Fibroblast of lung (primary cell): Measurements from ENCODE around the gene ATG5. TPM values are rescaled to one million over a fixed set of nuclear protein-coding genes. Genes with fewer than 3 reads are reported as not detected.

ENCODE experiments used
- DNase-seq, 2 donors: peaks; one replicate each; pipeline versions ENCODE4 v3.0.0 to v3.0.0-alpha.2; 2010; ENCODE audit warnings: low read depth in 2 of 2
- H2AFZ ChIP-seq: 2 replicates; pipeline ENCODE4 v1.5.1; 2012; ENCODE audit warnings: low read length, control low read depth, inconsistent platforms
- H3K27ac ChIP-seq: 2 replicates; pipeline ENCODE4 v1.5.1; 2011; ENCODE audit warnings: low read length, control low read depth; ENCODE audit not compliant: insufficient read depth
- H3K27me3 ChIP-seq: 2 replicates; pipeline ENCODE4 v1.5.1; 2011; ENCODE audit warnings: mild to moderate bottlenecking, low read length; ENCODE audit not compliant: control insufficient read depth, insufficient read depth
- H3K36me3 ChIP-seq: 2 replicates; pipeline ENCODE4 v1.5.1; 2011; ENCODE audit warnings: low read length; ENCODE audit not compliant: control insufficient read depth, insufficient read depth
- H3K4me1 ChIP-seq: 2 replicates; pipeline ENCODE4 v1.5.1; 2011; ENCODE audit warnings: low read length; ENCODE audit not compliant: control insufficient read depth, insufficient read depth; ENCODE audit errors: extremely low read depth
- H3K4me2 ChIP-seq: 2 replicates; pipeline ENCODE4 v1.5.1; 2011; ENCODE audit warnings: low read length, control low read depth; ENCODE audit not compliant: insufficient read depth; ENCODE audit errors: extremely low read depth
- H3K4me3 ChIP-seq, 4 experiments: fragments of 200-600 bp in 1 of 4; sonication (generic) in 1 of 4; replicated peaks in 1 of 4; 2 replicates each; pipeline ENCODE4 v1.5.1; 2011 to 2016; ENCODE audit warnings: low read length in 4 of 4, low read depth in 3 of 4, mild to moderate bottlenecking in 3 of 4, control low read depth in 2 of 4, inconsistent platforms in 1 of 4, mixed read lengths in 1 of 4; ENCODE audit not compliant: insufficient read depth in 1 of 4; ENCODE audit errors: control extremely low read depth in 1 of 4
- H3K79me2 ChIP-seq: 2 replicates; pipeline ENCODE4 v1.5.1; 2012; ENCODE audit warnings: mild to moderate bottlenecking, low read length, inconsistent platforms; ENCODE audit not compliant: control insufficient read depth, insufficient read depth
- H3K9ac ChIP-seq: 2 replicates; pipeline ENCODE4 v1.5.1; 2011; ENCODE audit warnings: mild to moderate bottlenecking, low read length, control low read depth; ENCODE audit not compliant: insufficient read depth
- H3K9me3 ChIP-seq: 2 replicates; pipeline ENCODE4 v1.5.1; 2012; ENCODE audit warnings: low read depth, low read length; ENCODE audit not compliant: control insufficient read depth, insufficient read depth
- H4K20me1 ChIP-seq: 2 replicates; pipeline ENCODE4 v1.5.1; 2011; ENCODE audit warnings: low read length; ENCODE audit not compliant: control insufficient read depth, insufficient read depth; ENCODE audit errors: extremely low read depth
- CTCF ChIP-seq, 2 donors: IDR thresholded peaks in 1 of 2; conservative IDR thresholded peaks in 1 of 2; 1 replicate in 1 of 2; 2 replicates in 1 of 2; pipeline ENCODE4 v1.5.1; 2011 to 2012; ENCODE audit warnings: low read length in 2 of 2, control low read depth in 1 of 2, inconsistent platforms in 1 of 2, low read depth in 1 of 2, mild to moderate bottlenecking in 1 of 2
- EZH2 ChIP-seq: IDR thresholded peaks from 2 replicates; pipeline ENCODE4 v1.5.1; 2012; ENCODE audit warnings: low read length, control low read depth, mild to moderate bottlenecking; ENCODE audit errors: missing control alignments
- polyA plus RNA-seq, 2 donors: library from polyadenylated mRNA; depleted of rRNA in 1 of 2; stranded (reverse) in 1 of 2; unstranded in 1 of 2; fragments of >200 nt; gene quantifications; 2 replicates each; pipeline ENCODE4 v1.2.1, GENCODE V29; 2011 to 2012; ENCODE audit warnings: missing spikeins in 1 of 2
- total RNA-seq: library from RNA; depleted of rRNA; stranded (reverse); fragments of >200 nt; gene quantifications from 2 replicates; pipeline ENCODE4 v1.2.1, GENCODE V29; 2014

Gene ATG5
- total and polyA plus RNA-seq, 2 donors (not counting 1 experiment from before 2014, with no cell fraction given) = 38.6 to 64.7 TPM

GRCh38 chr6:106182455-106182854 lies 143.1 kb downstream of the ATG5 start:
- TF ChIP-seq EZH2 (no peak), CTCF (conservative IDR thresholded peaks at IDR 0.05 in 1 of 2, IDR thresholded peaks at IDR 0.05 in 1 of 2; ENCODE audit: low read depth in 1 of 2, low read length in 2 of 2) (no peak)
- H3K9me3 ChIP-seq = no peaks in the 10 kb centered on the region

GRCh38 chr6:106181664-106182418 lies 143.7 kb downstream of the ATG5 start:
- Histone ChIP-seq H3K4me2 (no peak overlapping the region), H3K36me3 (no peaks in the 10 kb centered on the region)

More at GRCh38 chr6:106182455-106182854, 143.1 kb downstream of the ATG5 start:
- Histone ChIP-seq H3K79me2 (no peaks in the 10 kb centered on the region), H4K20me1 (no peaks in the 10 kb centered on the region), H3K27me3 (no peaks in the 10 kb centered on the region), H3K36me3 (no peaks in the 10 kb centered on the region), H3K4me1 (peaks cover 6% of the 10 kb centered on the region), H3K4me2 (peak overlapping the region; percentile 15), H3K4me3 (no peak overlapping the region), H2AFZ (no peak overlapping the region), H3K27ac (peak overlapping the region; percentile 23), H3K9ac (no peak overlapping the region)
- no peak for DNase-seq

GRCh38 chr6:106180208-106180607 lies 145.4 kb downstream of the ATG5 start:
- H3K4me1 ChIP-seq = peaks cover 6% of the 10 kb centered on the region
- no peak overlapping the region for H3K27ac ChIP-seq
- no peaks in the 10 kb centered on the region for H4K20me1 ChIP-seq
- DNase-seq = no peak
- no peaks in the 10 kb centered on the region for H3K79me2 ChIP-seq
- TF ChIP-seq EZH2 (no peak), CTCF (conservative IDR thresholded peaks at IDR 0.05 in 1 of 2, IDR thresholded peaks at IDR 0.05 in 1 of 2; ENCODE audit: low read depth in 1 of 2, low read length in 2 of 2) (no peak)
- H3K9ac ChIP-seq = no peak overlapping the region
- H3K36me3 ChIP-seq = no peaks in the 10 kb centered on the region
- H2AFZ ChIP-seq = no peak overlapping the region
- no peak overlapping the region for H3K4me3 ChIP-seq
- no peaks in the 10 kb centered on the region for H3K9me3 ChIP-seq
- H3K4me2 ChIP-seq = no peak overlapping the region
- H3K27me3 ChIP-seq = no peaks in the 10 kb centered on the region

More at GRCh38 chr6:106181664-106182418, 143.7 kb downstream of the ATG5 start:
- no peaks in the 10 kb centered on the region for H3K79me2 ChIP-seq
- no peak overlapping the region for H3K9ac ChIP-seq
- no peaks in the 10 kb centered on the region for H4K20me1 ChIP-seq
- no peaks in the 10 kb centered on the region for H3K9me3 ChIP-seq
- H3K4me1 ChIP-seq = peaks cover 6% of the 10 kb centered on the region
- TF ChIP-seq EZH2 (no peak), CTCF (conservative IDR thresholded peaks at IDR 0.05 in 1 of 2, IDR thresholded peaks at IDR 0.05 in 1 of 2; ENCODE audit: low read depth in 1 of 2, low read length in 2 of 2) (no peak)
- H3K27me3 ChIP-seq = no peaks in the 10 kb centered on the region
- no peak overlapping the region for H3K4me3 ChIP-seq
- no peak overlapping the region for H3K27ac ChIP-seq
- peak; percentile 56 to 90 for DNase-seq
- H2AFZ ChIP-seq = no peak overlapping the region
